T-helper 17 cell (primary cell): Measurements from ENCODE around the gene CAV1. TPM values are rescaled to one million over a fixed set of nuclear protein-coding genes. Genes with fewer than 3 reads are reported as not detected.
"Not testable (repeated sequence)": the region's sequence is repeated elsewhere in the genome, so short reads cannot be mapped to it uniquely, and the experiment has no call there.

ENCODE experiments used
- ATAC-seq: fragments of 150-1000 bp; cut with Tn5 transposase; 2 replicates; pipeline ENCODE4 v1.10.0; 2021; ENCODE audit warnings: mild to moderate bottlenecking, moderate library complexity
- DNase-seq, 3 donors: peaks; one replicate each; pipeline versions ENCODE4 v3.0.0 to v3.0.0-alpha.2; 2020 to 2021
- H3K9me3 ChIP-seq: one replicate; pipeline ENCODE4 v1.7.0; 2013; ENCODE audit warnings: low read length, mild to moderate bottlenecking; ENCODE audit not compliant: control insufficient read depth, poor library complexity, severe bottlenecking
- H3K27ac Mint-ChIP-seq: one replicate; pipeline ENCODE4 v1.8.0; 2022; ENCODE audit warnings: mild to moderate bottlenecking, moderate library complexity, mixed read lengths
- H3K27me3 Mint-ChIP-seq: one replicate; pipeline ENCODE4 v1.8.0; 2022; ENCODE audit warnings: mixed read lengths
- H3K36me3 Mint-ChIP-seq: one replicate; pipeline ENCODE4 v1.8.0; 2022; ENCODE audit warnings: low read depth, mixed read lengths
- H3K4me1 Mint-ChIP-seq: one replicate; pipeline ENCODE4 v1.8.0; 2022; ENCODE audit warnings: mild to moderate bottlenecking, mixed read lengths
- H3K4me3 Mint-ChIP-seq: one replicate; pipeline ENCODE4 v1.8.0; 2022; ENCODE audit warnings: mild to moderate bottlenecking, moderate library complexity, mixed read lengths
- total RNA-seq, 4 donors: library from RNA in 2 of 4; stranded (reverse) in 2 of 4; gene quantifications; one replicate each; pipeline ENCODE4 v1.2.3 and lab custom pipeline; 2022 to 2026

The CAV1 gene
- total RNA-seq, 2 donors from 2014 or later: 0.30 to 0.57 TPM

DNA sequence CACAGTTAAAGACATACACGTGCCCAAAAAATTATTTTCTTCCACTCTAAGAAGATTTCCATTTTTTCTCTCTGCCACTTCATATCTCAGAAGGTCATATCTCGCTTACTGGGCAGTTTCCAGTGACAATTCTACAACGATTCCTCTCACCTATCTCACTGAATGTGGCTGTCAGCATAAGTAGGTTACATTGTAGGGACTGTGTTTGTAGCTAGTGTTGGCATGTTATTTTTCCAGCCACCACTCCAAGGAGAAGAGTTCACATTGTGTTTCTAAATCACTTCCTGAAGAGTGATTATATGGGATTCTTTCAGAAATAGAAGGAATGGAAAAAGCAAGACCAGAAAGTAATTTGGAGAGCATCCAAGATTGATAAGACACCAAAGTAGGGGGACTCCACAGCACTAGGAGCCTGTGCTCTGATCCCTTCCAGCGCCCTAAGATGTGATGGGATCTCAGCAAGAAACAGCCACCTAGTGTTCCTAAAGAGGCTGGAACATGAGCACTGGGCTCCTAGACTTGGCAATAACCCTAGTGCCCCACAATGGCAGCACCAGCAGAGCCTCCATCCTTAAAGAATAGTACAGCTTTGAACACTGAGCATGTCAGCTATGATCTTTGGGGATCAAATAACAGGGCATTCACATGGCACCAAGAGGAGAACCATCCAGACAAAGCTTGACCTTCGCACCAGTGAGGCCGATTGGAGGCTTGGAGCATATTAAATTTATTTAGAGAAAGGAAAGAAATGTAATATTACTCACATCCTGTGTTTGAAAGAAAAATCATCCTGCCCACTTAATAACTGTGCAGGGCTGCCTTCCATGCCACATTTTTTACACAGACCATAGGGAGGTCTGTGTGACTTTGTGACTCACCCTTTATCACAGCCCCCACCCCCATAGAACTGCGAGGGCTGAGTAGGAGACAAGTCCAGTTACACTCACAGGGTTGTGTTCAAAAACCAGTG, 51.8 kb downstream of the CAV1 start:
- H3K9me3 ChIP-seq: no peaks in the 10 kb centered on the region
- Mint-ChIP-seq H3K4me3 (no peak overlapping the region), H3K27ac (no peak overlapping the region), H3K36me3 (peaks cover 2% of the 10 kb centered on the region), H3K27me3 (peaks cover 37% of the 10 kb centered on the region), H3K4me1 (no peaks in the 10 kb centered on the region)
- DNase-seq (no peak), ATAC-seq (no peak)

DNA sequence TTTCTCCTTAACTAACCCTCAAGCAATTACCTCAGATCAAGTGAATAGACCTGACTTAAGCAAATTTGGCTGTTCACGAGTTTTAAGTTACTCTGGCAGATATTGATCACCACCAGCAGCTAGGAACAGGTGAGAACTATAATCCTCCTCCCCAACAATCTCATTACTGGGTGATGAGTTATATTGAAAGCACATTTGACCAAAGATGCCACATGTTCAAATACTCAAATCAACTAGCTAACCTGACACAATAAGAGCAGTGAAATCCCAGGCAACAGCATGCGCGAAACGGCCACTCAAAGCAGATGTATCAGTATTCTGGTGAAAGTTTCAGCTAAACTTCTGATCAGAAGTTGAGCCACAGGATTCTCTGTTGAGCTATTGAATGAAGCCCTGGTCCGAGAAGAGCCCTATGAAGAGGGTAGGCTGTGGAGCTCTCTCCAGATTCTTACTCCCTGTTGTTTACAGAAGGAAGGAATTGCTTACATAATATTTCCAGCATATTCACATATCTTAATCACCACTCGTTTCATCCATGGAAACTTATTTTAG, 52.6 kb downstream of the CAV1 start:
- DNase-seq (no peak), ATAC-seq (no peak)
- Mint-ChIP-seq H3K4me3 (no peak overlapping the region), H3K4me1 (no peaks in the 10 kb centered on the region), H3K36me3 (peaks cover 2% of the 10 kb centered on the region), H3K27me3 (peaks cover 35% of the 10 kb centered on the region), H3K27ac (no peak overlapping the region)
- H3K9me3 ChIP-seq: no peaks in the 10 kb centered on the region

DNA sequence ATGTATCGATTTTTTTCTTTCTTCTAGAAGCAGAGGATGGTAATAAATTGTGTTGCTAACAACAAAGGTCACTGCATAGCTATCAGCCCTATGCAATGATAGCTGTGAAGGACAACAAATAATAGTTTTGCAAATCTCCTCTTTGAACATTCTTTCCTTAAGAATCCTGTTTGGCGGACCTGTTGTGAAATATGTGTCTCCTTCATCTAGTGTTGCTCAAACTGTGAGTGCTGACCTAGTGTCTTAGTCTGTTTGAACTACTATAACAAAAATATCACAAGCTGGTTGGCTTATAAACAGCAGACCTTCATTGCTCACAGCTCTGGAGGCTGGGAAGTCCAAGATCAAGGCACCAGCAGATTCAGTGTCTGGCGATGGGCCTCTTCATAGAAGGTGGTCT, 53.7 kb downstream of the CAV1 start:
- Mint-ChIP-seq H3K4me3 (no peak overlapping the region), H3K27me3 (peaks cover 35% of the 10 kb centered on the region), H3K36me3 (peaks cover 2% of the 10 kb centered on the region), H3K4me1 (peaks cover 6% of the 10 kb centered on the region), H3K27ac (no peak overlapping the region)
- DNase-seq (no peak), ATAC-seq (no peak)
- no peaks in the 10 kb centered on the region for H3K9me3 ChIP-seq

DNA sequence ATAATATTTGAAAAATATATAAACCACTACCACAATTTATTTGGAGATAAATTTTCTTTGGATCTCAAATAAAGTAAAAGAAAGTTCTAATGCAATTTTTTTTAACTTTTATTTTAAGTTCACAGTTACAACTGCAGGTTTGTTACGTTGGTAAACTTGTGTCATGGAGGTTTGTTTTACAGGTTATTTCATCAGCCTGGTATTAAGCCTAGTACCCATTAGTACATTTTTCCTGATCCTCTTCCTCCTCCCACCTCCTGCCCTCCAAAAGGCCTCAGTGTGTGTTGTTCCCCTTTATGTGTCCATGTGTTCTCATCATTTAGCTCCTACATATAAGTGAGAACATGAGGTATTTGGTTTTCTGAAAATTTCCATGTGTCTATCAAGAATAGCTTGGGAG, 54.5 kb downstream of the CAV1 start:
- peaks cover 6% of the 10 kb centered on the region for H3K4me1 Mint-ChIP-seq
- H3K9me3 ChIP-seq: no peaks in the 10 kb centered on the region
- DNase-seq (no peak), ATAC-seq (no peak)
- H3K27ac Mint-ChIP-seq: no peak overlapping the region
- H3K36me3 Mint-ChIP-seq: peaks cover 2% of the 10 kb centered on the region
- no peak overlapping the region for H3K4me3 Mint-ChIP-seq
- peaks cover 35% of the 10 kb centered on the region for H3K27me3 Mint-ChIP-seq

DNA sequence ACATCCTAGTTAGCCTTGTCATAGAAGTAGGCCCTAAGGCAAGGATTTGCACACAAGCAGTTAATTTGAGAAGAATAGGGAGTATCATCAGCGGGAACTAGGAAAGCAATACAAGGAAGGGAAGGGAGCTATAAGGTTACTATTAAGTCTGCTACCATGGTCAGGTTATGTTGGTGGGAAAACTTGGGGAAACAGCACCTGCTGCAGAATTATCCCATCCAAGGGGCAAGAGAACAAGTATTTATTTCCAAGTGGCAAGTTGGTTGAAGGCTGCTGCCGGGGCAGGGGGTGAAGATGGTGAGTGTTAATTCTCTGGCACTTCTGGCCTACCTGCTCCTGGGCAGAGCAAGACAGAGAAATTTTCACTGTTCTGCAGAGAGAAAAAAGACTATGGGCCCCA, 55.0 kb downstream of the CAV1 start:
- no peaks in the 10 kb centered on the region for H3K9me3 ChIP-seq
- no peak for DNase-seq
- Mint-ChIP-seq H3K4me1 (peaks cover 6% of the 10 kb centered on the region), H3K36me3 (peaks cover 2% of the 10 kb centered on the region), H3K27me3 (peaks cover 35% of the 10 kb centered on the region), H3K4me3 (no peak overlapping the region), H3K27ac (no peak overlapping the region)
- no peak for ATAC-seq

DNA sequence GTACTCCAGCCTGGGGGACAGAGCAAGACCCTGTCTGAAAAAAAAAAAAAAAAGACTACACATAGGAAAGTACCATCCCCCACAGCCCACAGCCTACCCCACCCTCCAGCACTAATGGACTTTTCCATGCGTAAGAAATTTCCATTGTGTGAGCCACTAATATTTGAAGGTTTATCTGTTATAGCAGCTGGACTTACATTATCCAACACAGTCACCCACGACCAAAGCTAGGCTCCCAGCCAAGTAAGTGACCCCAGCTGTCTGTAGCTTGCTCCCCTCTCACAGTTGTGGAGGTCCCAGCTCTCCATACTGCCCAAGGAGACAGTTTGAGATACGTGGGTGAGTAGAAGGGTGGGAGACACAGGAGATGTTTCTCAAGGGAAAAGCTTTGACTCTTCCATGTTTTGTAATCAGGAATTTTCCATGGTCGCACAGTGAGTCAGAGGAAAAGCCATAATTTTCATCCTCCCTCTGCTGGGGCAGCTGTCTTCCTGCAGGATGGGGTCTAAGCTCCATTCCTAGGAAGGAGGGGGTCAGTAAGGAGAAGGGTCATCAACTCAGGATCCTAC, 57.4 kb downstream of the CAV1 start:
- ATAC-seq: no peak
- H3K36me3 Mint-ChIP-seq: no peaks in the 10 kb centered on the region
- H3K27ac Mint-ChIP-seq: no peak overlapping the region
- H3K4me1 Mint-ChIP-seq: peaks cover 14% of the 10 kb centered on the region
- H3K27me3 Mint-ChIP-seq: peaks cover 25% of the 10 kb centered on the region
- H3K4me3 Mint-ChIP-seq: no peak overlapping the region
- no peak for DNase-seq
- H3K9me3 ChIP-seq: no peaks in the 10 kb centered on the region

DNA sequence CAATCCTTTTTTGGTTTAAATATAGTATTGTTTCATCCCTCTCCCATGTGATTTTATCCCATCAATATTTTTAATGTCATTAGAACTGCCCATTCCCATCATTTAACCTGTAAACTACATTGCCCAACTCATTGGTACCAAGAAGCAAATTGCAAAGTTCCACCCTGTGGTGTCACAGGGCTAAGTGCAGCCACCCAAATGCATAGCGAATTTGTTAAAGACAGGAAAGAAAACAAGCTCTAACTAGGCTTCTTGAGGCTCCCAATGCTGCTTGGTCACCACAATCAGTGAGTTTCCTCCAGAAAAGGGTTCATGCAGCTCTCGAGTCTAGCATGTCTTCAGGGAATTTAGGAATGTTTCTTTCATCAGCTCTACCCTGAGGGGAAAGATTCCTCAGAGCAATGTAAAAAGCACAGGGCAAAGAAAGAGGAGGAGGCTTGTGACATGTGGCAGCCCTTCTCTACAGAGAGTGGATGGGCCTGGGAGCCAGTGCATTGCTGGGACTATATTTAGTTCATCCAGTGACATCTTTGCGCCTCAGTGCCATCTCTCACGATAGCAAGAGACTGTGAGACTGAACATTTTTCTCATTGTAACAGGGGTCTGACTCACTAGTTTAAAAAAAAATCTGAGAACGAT, 58.1 kb downstream of the CAV1 start:
- H3K27ac Mint-ChIP-seq: peak overlapping the region; percentile 87
- no peak for DNase-seq
- H3K4me1 Mint-ChIP-seq: peaks cover 15% of the 10 kb centered on the region
- no peak overlapping the region for H3K4me3 Mint-ChIP-seq
- no peak for ATAC-seq
- peaks cover 22% of the 10 kb centered on the region for H3K27me3 Mint-ChIP-seq
- H3K9me3 ChIP-seq: no peaks in the 10 kb centered on the region
- no peaks in the 10 kb centered on the region for H3K36me3 Mint-ChIP-seq

DNA sequence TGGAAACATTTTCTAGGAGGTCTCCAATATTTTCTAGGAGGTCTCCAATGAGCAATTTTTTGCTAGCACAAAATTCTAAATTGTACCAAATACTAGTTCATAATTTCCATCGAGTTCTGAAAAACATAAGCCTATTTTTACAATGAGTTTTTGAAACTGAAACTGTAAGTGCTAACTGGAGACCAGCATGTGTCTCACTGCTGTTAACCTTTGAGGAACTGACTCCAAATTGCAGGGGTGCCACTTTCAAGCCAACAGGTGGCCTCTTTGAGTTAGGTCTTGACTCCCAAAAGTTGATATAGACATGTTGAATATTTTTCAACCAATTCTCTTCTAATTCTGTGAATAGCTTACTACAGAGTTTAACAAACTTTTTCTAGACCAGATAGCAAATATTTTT, 58.8 kb downstream of the CAV1 start:
- Mint-ChIP-seq H3K4me1 (peaks cover 22% of the 10 kb centered on the region), H3K36me3 (no peaks in the 10 kb centered on the region), H3K4me3 (no peak overlapping the region), H3K27ac (peak overlapping the region; percentile 87), H3K27me3 (peaks cover 14% of the 10 kb centered on the region)
- ATAC-seq (no peak), DNase-seq (no peak)
- H3K9me3 ChIP-seq: no peaks in the 10 kb centered on the region

DNA sequence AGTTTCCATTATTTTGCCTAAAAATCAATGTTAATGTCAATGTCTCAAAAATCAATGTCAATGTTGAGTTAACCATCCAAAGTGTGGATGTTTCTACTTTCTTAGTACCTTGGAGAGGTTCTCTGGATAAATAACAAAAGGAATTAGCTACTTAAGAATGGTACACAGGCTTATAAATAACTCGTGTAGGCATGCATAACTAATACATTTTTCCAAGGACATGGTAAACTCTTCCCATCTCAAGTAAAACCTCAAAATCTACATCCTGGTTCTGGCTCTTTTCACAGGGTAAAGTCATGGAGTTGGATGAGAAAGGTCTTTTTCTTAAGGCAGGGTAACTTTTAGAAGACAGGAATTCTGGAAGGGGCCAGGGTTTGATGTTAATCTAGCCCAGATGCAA, 59.9 kb downstream of the CAV1 start:
- ATAC-seq: no peak
- Mint-ChIP-seq H3K27ac (no peak overlapping the region), H3K4me1 (peaks cover 24% of the 10 kb centered on the region)

DNA sequence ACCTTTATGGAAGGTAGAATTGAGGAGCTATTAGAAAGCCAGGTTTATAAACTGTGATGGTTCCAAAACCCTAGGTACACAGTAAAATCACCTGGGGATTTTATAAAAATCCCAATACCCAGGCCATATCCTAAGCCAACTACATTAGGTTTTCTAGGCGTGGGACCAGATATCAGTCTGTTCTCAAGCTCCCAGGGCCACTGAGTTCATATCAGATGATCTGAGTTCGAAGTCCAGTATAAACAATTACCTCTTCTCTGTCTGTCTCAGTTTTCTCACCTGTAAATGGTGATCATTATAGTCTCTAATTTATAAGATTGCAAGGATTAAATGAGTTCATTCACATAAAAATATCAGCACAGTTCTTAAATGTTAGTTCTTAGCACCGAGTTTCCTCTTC, 60.6 kb downstream of the CAV1 start:
- H3K27ac Mint-ChIP-seq: no peak overlapping the region
- no peak for ATAC-seq

More for the DNA sequence above, 59.9 kb downstream of the CAV1 start:
- no peaks in the 10 kb centered on the region for H3K36me3 Mint-ChIP-seq
- DNase-seq: no peak
- peaks cover 10% of the 10 kb centered on the region for H3K27me3 Mint-ChIP-seq
- H3K9me3 ChIP-seq: no peaks in the 10 kb centered on the region
- no peak overlapping the region for H3K4me3 Mint-ChIP-seq

DNA sequence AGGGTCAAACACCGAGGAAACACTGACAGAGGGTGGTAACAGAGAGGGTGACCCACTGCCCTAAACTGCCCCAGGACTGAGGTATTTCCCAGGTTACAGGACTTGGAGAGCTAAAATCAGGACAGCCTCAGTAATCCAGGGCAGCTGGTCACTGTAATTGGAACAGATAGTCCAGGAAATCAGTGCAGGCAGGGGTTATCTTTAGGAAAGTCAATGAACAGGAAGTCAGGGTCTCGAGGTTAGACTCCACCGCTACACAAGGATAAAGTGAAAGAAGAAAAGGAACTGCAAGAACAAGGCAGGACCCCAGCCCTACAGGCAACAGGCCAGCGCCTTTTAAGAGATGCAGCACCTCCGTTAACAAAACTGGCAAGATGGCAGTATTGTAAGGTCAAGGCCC, 61.1 kb downstream of the CAV1 start:
- Mint-ChIP-seq H3K27ac (no peak overlapping the region), H3K4me3 (no peak overlapping the region), H3K27me3 (peaks cover 12% of the 10 kb centered on the region), H3K36me3 (no peaks in the 10 kb centered on the region), H3K4me1 (peaks cover 24% of the 10 kb centered on the region)
- no peak for ATAC-seq
- H3K9me3 ChIP-seq: no peaks in the 10 kb centered on the region
- no peak for DNase-seq

More for the DNA sequence above, 60.6 kb downstream of the CAV1 start:
- H3K4me1 Mint-ChIP-seq: peaks cover 24% of the 10 kb centered on the region
- H3K4me3 Mint-ChIP-seq: no peak overlapping the region
- no peak for DNase-seq
- no peaks in the 10 kb centered on the region for H3K9me3 ChIP-seq
- peaks cover 12% of the 10 kb centered on the region for H3K27me3 Mint-ChIP-seq
- no peaks in the 10 kb centered on the region for H3K36me3 Mint-ChIP-seq

DNA sequence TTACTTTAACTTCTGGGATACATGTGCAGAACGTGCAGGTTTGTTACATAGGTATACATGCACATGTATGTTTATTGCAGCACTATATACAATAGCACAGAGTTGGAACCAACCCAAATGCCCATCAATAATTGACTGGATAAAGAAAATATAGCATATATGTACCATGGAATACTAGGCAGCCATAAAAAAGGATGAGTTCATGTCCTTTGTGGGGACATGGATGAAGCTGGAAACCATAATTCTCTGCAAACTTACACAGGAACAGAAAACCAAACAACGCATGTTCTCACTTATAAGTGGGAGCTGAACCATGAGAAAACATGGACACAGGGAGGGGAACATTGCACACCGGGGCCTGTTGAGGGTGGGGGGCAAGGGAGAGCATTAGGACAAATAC, 62.4 kb downstream of the CAV1 start:
- peaks cover 29% of the 10 kb centered on the region for H3K4me1 Mint-ChIP-seq
- not testable (repeated sequence) for H3K9me3 ChIP-seq, ATAC-seq, H3K27ac Mint-ChIP-seq, H3K36me3 Mint-ChIP-seq, DNase-seq
- peaks cover 23% of the 10 kb centered on the region for H3K27me3 Mint-ChIP-seq
- H3K4me3 Mint-ChIP-seq: peak overlapping the region; percentile 21

DNA sequence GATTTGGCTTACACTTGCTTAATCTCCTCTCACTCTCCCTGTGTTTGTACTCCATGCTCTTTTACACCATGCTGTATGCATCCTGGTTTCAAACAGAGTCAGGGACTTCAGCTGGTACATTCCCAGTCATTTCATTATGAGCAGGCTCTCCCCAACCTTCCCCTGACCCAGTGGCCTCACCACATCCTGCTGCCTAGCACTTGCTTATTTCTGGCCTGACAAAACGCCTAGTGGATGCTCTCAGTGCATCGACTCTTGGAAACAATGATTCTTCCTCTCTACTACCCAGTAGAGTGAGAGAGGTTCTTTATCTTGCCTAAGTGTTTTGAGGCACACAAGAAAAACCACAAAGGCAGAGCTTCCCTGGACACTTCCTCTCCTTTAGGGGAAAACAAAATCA, 63.4 kb downstream of the CAV1 start:
- ATAC-seq: no peak
- Mint-ChIP-seq H3K36me3 (peaks cover 2% of the 10 kb centered on the region), H3K4me1 (peaks cover 30% of the 10 kb centered on the region), H3K4me3 (no peak overlapping the region), H3K27me3 (peaks cover 33% of the 10 kb centered on the region), H3K27ac (peak overlapping the region; percentile 16)
- no peaks in the 10 kb centered on the region for H3K9me3 ChIP-seq
- no peak for DNase-seq
